ENCODE data around the gene PDE1A. TPM values are rescaled to one million over a fixed set of nuclear protein-coding genes. Genes with fewer than 3 reads are reported as not detected.

The PDE1A gene
- total and polyA plus RNA-seq, 2 donors (not counting 1 experiment from before 2014, with no cell fraction given): 0.07 TPM; not detected in 1

DNA sequence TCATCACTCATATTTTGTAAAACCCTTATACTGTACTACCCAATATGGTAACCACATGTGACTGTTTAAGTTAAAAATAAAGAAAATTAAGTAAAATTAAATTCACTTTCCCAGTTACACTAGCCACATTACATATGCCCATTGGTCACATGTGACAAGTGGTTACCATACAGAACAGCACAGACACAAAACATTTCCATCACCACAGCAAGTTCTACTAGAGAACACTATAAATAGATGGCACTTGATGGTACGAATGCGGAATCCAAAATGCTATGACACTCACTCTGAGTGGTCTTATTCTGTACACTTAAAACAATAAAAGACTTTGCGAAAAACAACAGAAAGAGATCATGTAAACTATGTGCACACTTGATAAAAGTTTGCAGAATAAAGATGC, 202.2 kb downstream of the PDE1A start:
- Histone ChIP-seq H2AFZ (ENCODE audit: insufficient read depth, low read depth, low read length, poor library complexity, severe bottlenecking) (no peak overlapping the region), H3K4me2 (replicated peaks; ENCODE audit: low read depth, low read length, poor library complexity, severe bottlenecking) (no peak overlapping the region), H3K9ac (ENCODE audit: low read length) (no peak overlapping the region), H3K9me3 (ENCODE audit: control extremely low read depth in 1 of 3, control insufficient read depth in 2 of 3, insufficient read depth in 1 of 3, low read length in 2 of 3) (no peaks in the 10 kb centered on the region), H3K27ac (ENCODE audit: low read length in 2 of 2) (no peak overlapping the region), H3K79me2 (ENCODE audit: control insufficient read depth, insufficient read depth, low read length) (no peaks in the 10 kb centered on the region), H3K36me3 (replicated peaks in 1 of 2; ENCODE audit: control extremely low read depth in 1 of 2, control insufficient read depth in 1 of 2, extremely low read depth in 1 of 2, insufficient read depth in 2 of 2, low read length in 1 of 2) (no peaks in the 10 kb centered on the region), H3K4me1 (ENCODE audit: control insufficient read depth in 2 of 2, insufficient read depth in 2 of 2, low read length in 2 of 2) (no peaks in the 10 kb centered on the region), H3K27me3 (replicated peaks in 1 of 4; ENCODE audit: control extremely low read depth in 1 of 4, control insufficient read depth in 3 of 4, insufficient read depth in 4 of 4, low read length in 3 of 4) (no peaks in the 10 kb centered on the region), H4K20me1 (ENCODE audit: control insufficient read depth, insufficient read depth, low read length, poor library complexity, severe bottlenecking) (no peaks in the 10 kb centered on the region), H3K4me3 (ENCODE audit: control extremely low read depth in 1 of 5, extremely low read depth in 1 of 5, insufficient read depth in 1 of 5, low read depth in 2 of 5, low read length in 4 of 5) (no peak overlapping the region)
- WGBS (ENCODE audit: insufficient coverage): no CpG with 5 or more reads among the region's 3 CpGs
- Mint-ChIP-seq H3K9me3 (ENCODE audit: insufficient read depth) (no peaks in the 10 kb centered on the region), H3K4me3 (no peak overlapping the region), H3K27ac (no peak overlapping the region), H3K27me3 (no peaks in the 10 kb centered on the region), H3K4me1 (no peaks in the 10 kb centered on the region)
- TF ChIP-seq EZH2 (IDR thresholded peaks at IDR 0.05; ENCODE audit: borderline replicate concordance, insufficient read depth, low read depth, low read length, poor library complexity, severe bottlenecking): no peak
- TF ChIP-seq, protein P1, sequence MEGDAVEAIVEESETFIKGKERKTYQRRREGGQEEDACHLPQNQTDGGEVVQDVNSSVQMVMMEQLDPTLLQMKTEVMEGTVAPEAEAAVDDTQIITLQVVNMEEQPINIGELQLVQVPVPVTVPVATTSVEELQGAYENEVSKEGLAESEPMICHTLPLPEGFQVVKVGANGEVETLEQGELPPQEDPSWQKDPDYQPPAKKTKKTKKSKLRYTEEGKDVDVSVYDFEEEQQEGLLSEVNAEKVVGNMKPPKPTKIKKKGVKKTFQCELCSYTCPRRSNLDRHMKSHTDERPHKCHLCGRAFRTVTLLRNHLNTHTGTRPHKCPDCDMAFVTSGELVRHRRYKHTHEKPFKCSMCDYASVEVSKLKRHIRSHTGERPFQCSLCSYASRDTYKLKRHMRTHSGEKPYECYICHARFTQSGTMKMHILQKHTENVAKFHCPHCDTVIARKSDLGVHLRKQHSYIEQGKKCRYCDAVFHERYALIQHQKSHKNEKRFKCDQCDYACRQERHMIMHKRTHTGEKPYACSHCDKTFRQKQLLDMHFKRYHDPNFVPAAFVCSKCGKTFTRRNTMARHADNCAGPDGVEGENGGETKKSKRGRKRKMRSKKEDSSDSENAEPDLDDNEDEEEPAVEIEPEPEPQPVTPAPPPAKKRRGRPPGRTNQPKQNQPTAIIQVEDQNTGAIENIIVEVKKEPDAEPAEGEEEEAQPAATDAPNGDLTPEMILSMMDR (IDR thresholded peaks at IDR 0.05): no peak
- intact Hi-C loops (cut with micrococcal nuclease): no loop called here
- no peak for DNase-seq
- ATAC-seq (ENCODE audit: low read depth): no peak
- ChIA-PET POLR2A (no interaction called here), CTCF (no interaction called here)

DNA sequence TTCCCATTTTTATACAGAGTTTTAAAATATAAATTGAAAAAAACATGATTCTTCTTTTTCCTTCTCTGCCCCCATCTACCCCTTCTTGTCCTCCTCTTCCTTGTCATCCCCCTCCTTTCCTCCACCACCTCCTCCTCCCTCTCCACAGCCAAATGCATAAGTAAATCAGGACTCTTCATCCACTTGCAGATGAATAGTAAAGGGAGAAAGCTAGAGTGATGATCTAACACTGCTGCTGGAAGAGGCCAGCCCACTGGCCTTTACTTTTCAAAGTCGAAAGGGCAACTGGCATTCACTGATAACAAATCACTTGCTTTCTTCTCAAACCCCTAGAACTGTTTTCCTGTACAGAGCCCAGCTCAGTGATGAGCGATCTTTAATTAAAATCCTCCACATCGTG, 205.8 kb downstream of the PDE1A start:
- H3K9me3 ChIP-seq (ENCODE audit: control extremely low read depth in 1 of 3, control insufficient read depth in 2 of 3, insufficient read depth in 1 of 3, low read length in 2 of 3): no peaks in the 10 kb centered on the region
- no peak overlapping the region for H3K4me3 ChIP-seq (ENCODE audit: control extremely low read depth in 1 of 5, extremely low read depth in 1 of 5, insufficient read depth in 1 of 5, low read depth in 2 of 5, low read length in 4 of 5)
- no peak overlapping the region for H3K4me2 ChIP-seq (replicated peaks; ENCODE audit: low read depth, low read length, poor library complexity, severe bottlenecking)
- H3K27me3 ChIP-seq (replicated peaks in 1 of 4; ENCODE audit: control extremely low read depth in 1 of 4, control insufficient read depth in 3 of 4, insufficient read depth in 4 of 4, low read length in 3 of 4): no peaks in the 10 kb centered on the region
- H2AFZ ChIP-seq (ENCODE audit: insufficient read depth, low read depth, low read length, poor library complexity, severe bottlenecking): no peak overlapping the region
- CTCF ChIA-PET: no interaction called here
- no peak overlapping the region for H3K4me3 Mint-ChIP-seq
- TF ChIP-seq, protein P1 (IDR thresholded peaks at IDR 0.05): no peak
- TF ChIP-seq EZH2 (IDR thresholded peaks at IDR 0.05; ENCODE audit: borderline replicate concordance, insufficient read depth, low read depth, low read length, poor library complexity, severe bottlenecking): no peak
- 43% methylated on average over 1 of the region's 3 CpGs for WGBS (ENCODE audit: insufficient coverage)
- ATAC-seq (ENCODE audit: low read depth) (no peak), DNase-seq (no peak)
- no peaks in the 10 kb centered on the region for H4K20me1 ChIP-seq (ENCODE audit: control insufficient read depth, insufficient read depth, low read length, poor library complexity, severe bottlenecking)
- H3K79me2 ChIP-seq (ENCODE audit: control insufficient read depth, insufficient read depth, low read length): no peaks in the 10 kb centered on the region
- intact Hi-C loops (cut with micrococcal nuclease): no loop called here
- no peak overlapping the region for H3K9ac ChIP-seq (ENCODE audit: low read length)
- H3K4me1 Mint-ChIP-seq: no peaks in the 10 kb centered on the region
- POLR2A ChIA-PET: no interaction called here
- no peaks in the 10 kb centered on the region for H3K36me3 ChIP-seq (replicated peaks in 1 of 2; ENCODE audit: control extremely low read depth in 1 of 2, control insufficient read depth in 1 of 2, extremely low read depth in 1 of 2, insufficient read depth in 2 of 2, low read length in 1 of 2)
- H3K27me3 Mint-ChIP-seq: no peaks in the 10 kb centered on the region
- no peaks in the 10 kb centered on the region for H3K4me1 ChIP-seq (ENCODE audit: control insufficient read depth in 2 of 2, insufficient read depth in 2 of 2, low read length in 2 of 2)
- H3K9me3 Mint-ChIP-seq (ENCODE audit: insufficient read depth): no peaks in the 10 kb centered on the region
- no peak overlapping the region for H3K27ac ChIP-seq (ENCODE audit: low read length in 2 of 2)
- H3K27ac Mint-ChIP-seq: no peak overlapping the region

All from B cell (primary cell).